HG03103 (cell line): ENCODE measurements around the gene DLEU7.

ENCODE experiments used
- ATAC-seq: cut with Tn5 transposase; IDR thresholded peaks from one replicate; pipeline ENCODE4 v1.9.1; 2021; ENCODE audit warnings: low read depth; ENCODE audit not compliant: unreplicated experiment

Gene DLEU7

DNA sequence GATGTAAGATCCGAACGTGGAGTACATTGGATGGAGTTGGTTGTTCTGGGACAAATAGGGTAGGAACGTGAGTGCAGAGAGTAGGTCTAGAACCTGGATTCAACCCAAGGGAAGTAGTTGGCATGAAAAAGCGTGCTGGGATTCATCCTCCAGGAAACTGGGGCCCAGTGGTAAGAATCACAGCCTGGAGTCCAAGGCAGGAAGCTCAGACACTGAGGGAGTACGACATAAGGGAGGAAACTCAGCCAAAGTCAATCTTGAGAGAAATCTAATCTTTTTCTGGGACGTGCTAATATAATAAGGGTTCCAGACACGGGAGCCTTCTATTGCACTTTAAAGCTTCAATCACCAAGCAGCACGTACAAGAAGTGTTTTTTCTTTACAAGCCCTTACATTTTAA, 46.4 kb downstream of the DLEU7 start:
- no peak for ATAC-seq

DNA sequence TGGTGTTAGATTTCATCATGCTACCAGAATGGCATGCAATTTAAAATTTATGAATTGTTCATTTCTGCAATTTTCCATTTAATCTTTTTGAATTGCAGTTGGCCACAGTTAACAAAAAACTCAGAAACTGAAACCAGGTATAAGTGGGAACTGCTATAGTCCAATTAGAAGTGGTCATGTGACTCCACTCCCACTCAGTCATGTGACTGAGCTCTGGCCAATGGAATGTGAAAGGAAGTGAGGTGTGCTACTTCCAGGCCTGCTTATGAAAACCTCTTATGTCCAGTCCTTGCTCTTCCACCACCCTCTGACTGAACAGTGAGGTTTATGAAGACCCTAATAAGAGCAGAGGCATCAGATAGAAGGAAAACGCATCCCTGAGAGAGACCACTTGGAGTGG, 47.0 kb downstream of the DLEU7 start:
- ATAC-seq, result no peak

DNA sequence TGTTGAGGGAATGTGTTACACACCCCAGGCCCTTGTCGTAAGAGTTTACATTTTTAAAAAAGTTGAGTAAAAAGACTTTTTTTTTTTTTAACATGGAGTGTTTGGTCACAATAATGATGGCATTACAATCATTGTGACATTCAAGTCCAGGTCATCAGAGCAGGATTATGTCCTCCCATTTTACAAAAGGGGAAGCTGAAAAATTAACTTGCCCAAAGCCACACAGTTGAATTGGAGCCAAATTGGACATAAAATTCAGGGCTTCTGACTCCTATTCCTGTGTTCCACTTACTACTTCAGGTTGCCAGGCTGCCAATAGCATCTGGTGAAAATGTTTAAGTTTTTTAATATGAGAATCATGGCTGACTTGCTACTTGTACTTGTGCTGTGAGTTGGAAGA, 49.3 kb downstream of the DLEU7 start:
- no peak for ATAC-seq

DNA sequence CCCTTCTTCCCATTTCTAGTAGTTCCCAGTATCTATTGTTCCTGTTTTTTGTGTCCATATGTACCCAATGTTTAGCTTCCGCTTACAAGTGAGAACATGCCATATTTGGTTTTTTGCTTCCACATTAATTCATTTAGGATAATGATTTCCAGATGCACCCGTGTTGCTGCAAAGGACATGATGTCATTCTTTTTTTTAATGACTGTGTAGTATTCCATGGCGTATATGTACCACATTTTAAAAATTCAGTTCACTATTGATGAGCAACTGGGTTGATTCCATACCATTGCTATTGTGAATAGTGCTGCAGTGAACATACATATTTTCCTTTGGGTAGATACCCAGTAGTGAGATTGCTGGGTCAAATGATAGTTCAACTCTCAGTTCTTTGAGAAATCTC, 50.5 kb downstream of the DLEU7 start:
- ATAC-seq, result no peak

DNA sequence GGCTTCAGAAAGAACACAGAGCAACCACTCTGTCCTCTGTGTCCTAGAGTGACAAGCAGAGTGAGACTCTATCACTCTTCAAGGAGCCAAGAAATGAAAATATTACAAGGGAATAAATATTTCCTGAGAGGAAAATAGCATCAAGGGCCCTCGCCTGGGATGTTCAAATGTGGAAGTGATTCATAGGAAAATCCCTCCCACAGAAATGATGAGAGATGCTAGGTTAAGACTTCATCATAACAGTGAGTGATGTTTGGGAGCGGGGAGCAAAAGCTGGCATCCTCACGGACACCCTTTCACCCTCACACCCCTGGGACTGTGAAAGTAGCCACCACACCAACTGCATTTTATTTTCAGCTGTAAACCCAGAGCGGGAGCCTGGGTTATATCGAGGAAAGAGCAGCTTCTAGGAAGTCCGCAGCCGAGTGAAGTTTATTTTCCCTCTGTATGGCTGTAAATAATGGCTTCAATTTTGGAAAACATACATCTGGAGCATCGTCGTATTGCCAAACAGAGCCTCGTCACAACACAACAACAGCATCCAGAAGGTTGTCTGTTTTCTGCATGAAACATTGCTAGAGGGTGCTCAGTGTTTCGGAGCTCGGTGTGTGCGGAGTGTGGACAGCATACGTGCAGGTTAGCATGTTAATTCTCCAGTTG, 54.8 kb downstream of the DLEU7 start:
- no peak for ATAC-seq

DNA sequence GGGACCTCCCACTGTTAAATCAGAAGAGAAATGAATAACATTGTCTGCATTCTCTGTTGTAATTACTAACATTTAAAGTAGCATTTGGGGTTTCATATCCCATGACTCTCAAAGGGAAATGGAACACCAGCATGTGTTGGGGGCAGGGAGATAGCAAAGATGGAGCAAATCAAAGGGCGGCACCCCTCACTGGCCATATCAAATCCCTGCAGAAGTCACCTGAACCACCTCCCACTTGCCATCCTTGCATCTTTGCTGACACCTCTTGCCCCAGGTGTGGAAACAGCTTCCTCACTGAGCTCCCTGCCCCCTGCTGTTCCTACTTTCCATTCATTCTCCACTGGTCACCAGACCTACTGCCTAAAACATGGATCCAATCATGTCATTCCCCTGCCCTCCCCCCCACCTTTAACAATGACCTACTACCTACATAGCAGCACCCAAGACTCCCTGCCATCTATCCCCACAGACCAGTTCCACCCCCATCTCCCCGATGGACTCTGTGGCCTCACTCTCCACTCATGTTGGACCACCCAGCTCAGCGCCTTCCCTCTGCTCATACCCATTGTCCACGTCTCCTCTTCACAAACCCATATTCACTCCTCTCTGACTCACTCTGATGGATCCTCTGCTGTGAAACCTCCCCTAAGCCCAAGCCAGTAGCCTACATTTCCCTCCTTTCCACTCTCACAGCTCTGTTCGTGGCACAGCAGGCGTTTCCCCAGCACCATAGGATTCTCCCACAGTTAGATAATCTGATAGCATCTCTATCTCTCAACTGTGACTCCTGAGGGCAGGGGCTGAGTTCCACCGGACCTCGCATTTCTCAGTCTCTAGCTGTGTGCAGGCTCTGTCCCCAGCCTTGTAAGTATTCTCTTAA, 55.9 kb downstream of the DLEU7 start:
- no peak for ATAC-seq

GRCh38 chr13:50783717-50784290, 59.7 kb downstream of the DLEU7 start:
- ATAC-seq, result no peak

DNA sequence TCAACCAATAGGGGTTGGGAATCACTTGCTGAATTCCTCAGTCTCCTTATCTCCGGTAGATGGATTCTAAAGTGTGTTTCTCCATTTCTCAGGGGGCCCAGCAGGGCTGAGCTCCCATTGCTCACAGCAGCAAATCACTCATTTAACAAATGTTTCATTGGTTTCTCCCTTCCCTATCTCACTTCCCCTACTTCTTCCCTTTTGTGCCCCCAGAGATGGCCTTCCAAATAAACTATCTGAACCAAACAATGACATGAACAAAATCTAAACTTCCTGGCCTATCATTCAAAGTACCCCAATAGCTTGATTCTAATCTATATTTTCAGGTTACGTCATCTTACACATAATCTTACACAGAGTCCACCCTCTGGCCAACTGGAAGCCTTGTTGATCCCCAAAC, 60.4 kb downstream of the DLEU7 start:
- ATAC-seq, result no peak

DNA sequence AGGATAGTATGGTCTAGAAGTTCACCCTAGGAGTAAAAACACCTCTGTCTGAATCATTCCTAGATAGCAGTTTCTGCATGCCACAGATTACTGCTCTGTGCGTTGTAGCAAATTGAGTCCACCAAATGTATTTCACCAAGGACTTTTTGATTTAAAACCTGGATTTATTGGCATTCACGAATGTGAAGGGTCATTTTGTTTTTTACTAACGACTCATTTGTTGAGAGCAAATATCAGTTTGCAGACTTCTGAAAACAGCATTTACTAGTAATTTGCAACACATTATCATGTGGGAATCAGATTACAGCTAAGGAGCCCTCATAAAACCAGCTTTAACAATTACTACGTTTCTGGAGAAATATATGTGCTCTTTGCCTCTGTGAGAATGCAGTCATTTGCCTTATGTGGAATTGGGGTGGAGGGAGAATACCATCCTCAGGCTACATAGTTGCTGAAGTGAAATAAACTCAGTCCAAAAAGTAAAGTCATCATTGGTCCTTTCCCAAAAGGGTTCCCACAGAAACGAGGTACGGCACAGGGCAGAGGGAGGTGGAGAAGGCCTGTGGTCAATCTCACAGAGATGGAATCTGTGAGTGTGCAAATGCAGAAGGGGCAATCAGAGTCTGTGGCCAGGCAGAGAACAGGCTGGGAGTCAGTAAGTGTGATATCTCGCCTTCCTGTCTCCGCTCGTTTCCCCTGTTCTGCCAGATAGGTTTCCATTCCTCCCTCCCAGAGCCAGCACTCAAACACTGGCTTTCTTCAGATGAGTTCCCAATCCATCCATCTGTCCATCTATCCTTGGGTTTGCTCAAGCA, 63.1 kb downstream of the DLEU7 start:
- ATAC-seq, result no peak

- no peak for ATAC-seq
Observed at GRCh38 chr13:50779443-50780200, 63.9 kb downstream of the DLEU7 start.
